ENCODE measurements around the gene HOXD12.

Gene HOXD12

DNA sequence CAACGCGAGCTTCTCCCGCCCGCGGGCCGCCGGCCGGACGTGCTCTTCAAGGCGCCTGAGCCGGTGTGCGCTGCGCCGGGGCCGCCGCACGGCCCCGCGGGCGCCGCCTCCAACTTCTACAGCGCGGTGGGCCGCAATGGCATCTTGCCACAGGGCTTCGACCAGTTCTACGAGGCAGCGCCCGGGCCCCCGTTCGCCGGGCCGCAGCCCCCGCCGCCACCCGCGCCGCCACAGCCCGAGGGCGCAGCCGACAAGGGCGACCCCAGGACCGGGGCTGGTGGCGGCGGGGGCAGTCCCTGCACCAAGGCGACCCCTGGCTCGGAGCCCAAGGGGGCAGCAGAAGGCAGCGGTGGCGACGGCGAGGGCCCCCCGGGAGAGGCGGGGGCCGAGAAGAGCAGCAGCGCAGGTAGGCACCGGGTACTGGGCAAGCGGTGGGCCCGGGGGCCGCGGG lies 8.2 kb downstream of the HOXD12 start:
- no peak for DNase-seq

DNA sequence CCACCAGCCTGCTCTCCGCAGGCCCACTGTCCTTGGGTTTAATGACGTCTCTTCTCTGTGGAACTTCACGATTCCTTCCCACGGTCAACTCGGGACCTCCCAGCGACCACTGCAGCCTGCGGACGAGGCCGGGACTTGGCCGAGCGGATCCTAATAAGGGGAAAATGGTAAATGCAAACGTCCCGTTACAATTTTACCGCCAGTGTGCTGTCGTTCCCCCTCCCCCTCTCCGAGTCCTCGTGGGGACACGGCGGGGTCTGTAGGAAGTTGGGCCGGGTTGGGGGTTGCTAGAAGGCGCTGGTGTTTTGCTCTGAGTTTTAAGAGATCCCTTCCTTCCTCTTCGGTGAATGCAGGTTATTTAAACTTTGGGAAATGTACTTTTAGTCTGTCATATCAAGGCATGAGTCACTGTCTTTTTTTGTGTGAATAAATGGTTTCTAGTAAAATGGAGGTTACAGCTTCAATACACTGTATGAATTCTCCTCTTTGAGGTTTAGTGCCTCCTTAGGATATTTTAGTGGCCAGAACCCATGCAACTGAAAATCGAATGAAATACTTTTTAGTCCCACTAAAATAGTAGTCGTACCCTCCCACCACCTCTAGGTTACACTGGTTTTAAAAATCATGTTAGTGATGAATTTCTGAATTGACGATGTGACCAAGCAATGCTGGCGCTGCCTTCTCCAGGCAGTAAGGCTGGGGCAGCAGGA lies 9.8 kb downstream of the HOXD12 start:
- DNase-seq, result no peak

DNA sequence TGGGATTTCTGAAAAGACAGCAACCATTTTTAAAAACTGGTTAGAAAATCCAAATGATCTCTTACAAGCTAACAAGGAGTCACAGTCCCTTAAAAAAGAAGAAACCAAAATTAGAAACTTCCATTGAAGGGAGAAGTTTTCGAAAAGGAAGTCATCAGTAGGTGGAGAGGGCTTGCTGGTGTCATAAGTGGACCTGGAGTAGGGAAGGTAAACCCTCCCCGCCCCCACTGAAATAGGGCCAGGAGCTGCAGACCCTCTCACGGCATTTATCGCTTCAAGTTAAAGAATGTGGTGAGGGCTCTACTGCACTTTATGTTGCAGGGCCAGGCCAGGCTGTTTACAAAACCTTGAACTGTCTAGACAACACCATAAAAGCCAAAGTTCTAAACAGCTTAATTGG lies 10.4 kb downstream of the HOXD12 start:
- no peak for DNase-seq

DNA sequence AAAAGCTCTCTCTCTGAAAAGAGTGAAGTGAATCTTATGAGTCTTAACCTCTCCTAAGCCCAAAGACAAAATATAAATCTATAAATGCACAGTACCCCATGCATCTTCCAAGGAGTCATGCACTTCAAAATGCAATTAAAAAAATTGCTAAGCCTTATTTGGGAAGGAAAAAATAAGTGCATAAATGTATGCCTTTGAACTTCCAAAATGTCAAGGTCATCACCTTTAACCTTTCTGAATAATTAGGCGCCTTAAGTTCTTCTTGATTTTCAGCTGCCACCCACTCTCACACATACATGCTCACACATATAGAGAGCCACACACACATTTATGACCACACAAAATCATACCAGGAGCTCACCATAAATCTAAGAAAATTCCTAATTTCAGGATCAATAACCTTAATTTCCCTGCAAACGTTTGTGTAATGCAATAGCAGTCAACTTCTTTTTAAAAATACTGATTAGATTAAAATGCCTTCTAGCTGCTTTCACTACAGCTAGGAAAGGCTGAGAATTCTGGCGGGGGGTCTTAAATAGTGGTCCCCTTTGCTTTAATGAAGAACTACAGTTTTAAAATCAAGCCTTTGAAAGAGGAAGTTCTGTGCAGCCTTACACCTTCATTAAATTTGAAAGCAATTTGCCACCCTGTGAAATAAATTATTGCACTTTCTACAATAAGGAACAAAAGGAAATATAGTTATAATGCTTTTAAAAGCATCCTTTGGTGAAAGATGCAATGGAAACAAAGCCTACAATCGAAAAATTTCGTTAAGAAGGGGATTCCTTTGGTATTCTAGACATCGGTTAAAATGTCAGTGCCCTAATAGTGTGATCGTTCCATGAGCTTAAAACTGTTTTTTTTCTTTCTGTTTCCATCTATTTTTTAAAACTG lies 11.1 kb downstream of the HOXD12 start:
- DNase-seq, result no peak

DNA sequence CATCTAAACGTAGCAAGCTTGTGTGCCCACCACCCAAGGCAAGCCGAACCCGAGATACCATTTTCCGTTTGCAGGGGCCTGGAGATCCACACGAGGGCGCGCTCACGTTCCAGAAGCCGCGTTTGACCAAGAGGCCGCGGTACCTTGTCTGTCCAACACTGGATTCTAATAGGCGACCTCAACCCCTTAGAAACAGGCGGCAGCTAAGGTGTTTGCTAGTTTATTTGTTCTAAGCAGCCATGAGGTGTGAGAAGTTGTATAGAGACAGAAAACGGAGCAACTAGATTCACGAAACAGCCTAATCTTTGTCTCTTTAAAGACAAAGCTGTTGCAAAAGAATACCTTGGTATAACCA lies 11.7 kb downstream of the HOXD12 start:
- DNase-seq, result no peak

DNA sequence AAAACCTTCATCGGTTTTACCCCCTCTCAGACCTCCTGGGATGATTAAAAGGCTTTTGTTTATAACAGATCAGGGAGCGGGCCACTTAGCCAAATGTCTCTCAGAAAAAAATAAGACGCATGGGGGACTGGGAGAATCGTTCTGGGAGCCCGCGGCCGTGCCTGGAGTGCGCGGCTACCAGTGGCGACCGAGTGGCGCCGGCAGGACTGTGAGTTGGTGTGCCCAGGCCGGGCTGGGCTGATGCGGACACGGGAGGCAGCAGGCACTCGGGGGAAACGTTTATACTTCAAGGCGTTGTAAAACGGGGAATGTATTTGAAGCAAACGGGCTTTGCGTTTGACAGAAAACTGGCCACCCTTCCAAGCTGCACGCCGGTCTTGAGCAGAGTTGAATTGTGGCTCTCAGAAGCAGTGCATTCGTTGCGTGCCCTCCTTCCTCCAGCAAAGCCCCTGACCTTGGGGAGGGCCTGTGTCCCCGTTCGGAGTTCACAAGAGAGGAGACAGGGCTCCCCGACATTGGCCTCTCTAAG lies 12.3 kb downstream of the HOXD12 start:
- no peak for DNase-seq

DNA sequence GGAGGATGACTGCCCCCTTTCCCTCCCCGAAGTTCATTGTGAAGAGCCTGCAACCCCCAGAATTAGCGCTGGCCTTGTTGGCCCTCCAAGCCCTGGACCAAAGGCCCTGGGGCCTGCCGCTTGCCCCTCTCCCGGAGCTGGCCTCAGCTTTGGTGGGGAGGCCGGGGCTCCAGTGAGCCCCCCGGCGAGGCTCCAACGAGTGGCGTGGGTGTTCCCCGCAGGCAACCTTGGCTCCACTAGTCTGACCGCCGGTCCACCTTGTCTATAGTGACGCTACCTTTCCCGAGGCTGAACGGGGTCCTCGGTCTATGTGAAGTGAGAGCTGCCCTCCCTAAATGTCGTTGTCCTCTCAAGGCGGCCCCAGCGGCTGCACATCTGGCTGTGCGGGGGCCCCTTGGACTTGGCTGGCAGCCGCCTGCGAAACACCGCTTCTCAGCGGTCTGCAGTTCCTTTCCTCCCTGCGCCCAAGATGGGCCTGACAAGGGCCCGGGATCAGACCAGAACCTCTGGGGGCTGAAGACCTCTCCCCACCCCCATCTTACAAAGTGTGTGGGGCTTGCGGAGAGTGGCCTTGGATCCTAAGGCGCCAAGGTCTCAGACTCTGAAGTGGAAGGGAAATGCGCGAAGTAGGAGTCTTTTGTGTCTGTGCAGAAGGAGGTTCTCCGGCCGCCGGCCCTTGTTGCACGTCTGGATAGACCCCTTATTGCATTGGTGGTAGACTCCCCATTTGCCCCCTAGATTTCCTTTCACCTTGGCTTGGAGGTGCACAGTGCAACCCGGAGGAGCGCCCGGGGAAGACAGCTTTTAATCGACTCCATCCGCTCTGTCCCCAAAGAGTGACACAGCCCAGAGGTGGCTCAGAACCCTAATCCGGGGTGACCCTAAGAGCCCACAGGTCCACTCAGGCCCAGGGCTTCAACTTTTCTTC lies 13.0 kb downstream of the HOXD12 start:
- DNase-seq, result no peak

DNA sequence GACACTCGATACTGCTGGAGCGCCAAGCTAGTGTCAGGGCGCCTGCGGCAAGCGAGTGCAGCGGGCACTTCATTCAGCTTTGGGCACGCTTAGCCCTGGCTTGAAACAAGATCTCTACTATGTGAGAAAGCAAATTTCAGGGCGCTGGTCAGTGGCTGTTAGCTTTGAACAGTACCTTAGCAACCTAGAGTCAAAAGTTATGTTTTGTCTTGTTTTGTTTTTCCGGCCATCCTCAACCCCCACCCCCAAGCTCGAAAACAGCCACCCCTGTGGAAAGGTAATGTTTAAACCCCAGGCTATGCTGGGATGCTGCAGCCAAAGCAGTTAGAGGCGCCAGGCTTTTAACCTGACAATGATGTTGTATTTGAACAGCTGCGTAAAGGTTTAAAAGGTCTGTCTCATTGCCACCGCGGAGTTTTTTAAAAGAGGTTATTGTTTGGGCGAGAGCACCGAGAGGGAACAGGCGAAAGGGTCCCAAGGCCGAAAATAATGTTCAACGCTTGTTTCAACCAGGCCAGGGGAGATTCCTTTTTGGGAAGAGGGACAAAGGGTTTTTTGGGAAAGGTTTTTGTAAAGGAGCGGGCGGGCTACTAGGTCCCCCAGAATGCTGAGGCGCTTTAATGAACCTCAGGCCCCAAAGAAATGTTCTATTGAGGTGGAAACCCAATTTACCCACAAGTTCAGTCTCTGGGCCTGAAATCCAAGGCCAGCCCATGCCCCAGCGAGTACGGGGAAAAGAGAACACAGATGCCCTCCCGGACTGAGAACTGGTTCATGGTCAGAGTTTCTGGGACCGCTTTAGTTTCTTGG lies 14.7 kb downstream of the HOXD12 start:
- DNase-seq, result no peak

- DNase-seq, result no peak
Measured at GRCh38 chr2:176114930-176115625, 15.5 kb downstream of the HOXD12 start.

DNA sequence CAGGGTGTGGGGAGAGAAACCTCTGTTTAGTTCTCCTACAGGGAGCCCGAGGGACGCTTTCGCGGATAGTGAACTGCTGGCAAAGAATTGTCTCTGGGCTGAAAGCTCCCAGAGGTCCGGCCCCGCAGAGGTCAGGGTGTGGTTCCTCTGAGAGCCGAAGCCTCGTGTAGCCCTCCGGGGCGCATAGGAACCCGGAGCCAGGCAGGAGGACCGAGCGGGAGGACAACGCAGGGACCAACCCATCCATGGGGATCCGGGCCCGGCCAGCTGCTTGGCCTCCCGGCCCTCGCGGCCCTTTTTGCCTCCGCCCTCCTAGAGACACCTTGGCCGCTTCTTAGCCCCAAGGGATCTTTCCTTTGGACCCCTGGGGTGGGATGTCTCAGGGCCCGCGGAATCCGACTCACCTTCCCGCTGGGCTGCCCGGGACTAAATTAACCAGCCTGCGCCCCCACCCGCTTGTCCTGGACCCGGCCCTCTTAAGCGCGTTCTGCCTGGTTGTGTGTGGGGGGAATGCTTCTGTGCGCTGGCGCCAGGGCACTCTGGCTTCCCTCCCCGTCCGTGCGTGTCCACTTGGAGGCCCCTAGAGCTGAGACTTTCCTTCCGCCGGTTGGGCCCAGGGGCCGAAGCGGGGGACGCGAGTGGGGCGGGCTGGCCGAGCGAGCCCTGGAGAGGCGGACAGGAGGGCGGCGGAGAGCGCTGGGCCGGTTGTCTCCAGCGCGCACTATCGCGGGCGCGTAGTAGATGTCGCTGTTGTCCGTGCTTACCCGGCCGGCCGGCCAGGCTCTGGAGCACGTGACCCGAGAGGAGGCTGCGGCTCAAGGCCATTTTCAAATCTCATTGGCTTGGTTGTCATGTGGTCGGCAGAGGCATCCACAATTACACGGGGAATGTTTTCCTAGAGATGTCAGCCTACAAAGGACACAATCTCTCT lies 16.6 kb downstream of the HOXD12 start, which contains the start of gene HOXD10:
HOXD10 (plus strand) TSS at position 896 of the 931 bp plus-strand sequence. CDS start 56 bp downstream, outside the sequence.
- DNase-seq, result no peak

GRCh38 chr2:176117162-176117822 lies 17.7 kb downstream of the HOXD12 start:
- DNase-seq, result no peak

DNA sequence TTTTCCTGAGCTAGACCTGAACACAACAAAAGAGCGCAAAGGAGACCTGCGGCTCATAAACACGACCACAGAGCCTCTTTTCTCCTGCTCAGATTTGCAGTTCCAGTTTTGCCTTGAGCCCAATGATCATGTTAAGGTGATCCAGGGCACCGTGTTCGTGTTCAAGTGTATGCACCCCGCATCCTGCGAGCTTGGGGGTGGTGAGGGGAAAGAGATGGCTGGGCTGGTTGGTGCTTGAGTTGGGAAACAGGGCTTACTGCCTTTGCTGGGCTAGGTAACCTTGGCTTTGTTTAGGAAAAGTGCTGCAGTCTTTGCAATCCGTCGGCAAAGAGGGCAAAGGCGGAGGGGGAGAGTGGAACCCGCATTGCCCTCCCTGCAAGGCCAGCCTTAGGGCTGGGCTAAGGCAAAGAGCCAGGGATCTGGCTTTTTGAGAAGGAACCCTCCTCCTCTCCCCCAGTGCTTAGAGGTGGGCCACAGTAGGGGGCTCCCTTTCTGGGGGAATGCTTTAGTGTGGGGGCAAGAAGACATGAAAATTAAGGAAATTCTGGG lies 18.3 kb downstream of the HOXD12 start:
- DNase-seq, result no peak

GRCh38 chr2:176118601-176119339 lies 19.2 kb downstream of the HOXD12 start:
- no peak for DNase-seq

DNA sequence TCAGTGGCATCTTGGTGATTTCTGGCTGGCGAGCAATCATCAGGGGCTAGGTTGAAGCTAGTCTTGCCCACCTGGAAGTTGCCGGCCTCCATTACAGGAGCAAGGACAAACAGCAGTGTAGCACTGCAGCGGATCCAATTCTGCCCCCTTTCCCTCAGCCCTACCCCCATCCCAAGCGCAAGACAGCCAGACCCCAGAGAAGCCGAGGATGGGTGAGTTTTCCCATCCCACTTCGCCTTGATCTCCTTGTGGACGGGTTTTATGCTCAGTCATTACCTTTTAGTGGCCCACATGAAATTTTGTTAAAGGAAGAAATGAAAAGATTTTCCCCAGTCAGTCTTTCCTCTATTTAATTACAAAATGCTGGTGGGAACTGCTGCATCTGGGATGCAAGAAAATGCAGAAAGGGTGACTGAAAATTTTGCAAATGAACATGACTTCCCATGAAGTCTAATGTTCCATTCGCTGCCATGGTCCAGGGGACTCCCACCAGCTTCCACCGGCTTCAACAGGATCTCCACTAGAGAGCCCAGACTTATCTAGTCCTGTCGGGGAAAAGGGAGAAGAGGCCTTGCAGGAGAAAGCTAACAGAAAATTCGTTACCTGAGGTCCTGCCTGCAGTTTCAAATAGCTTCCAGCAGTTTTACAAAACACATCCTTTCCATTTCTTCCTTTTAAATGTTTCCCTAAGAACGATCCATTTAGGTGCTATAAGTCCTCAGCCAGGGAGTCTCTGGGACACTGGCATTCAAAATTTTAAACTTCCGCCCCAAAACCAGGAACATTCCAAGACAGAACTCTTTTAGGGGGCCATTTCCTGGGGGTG lies 21.0 kb downstream of the HOXD12 start:
- no peak for DNase-seq

DNA sequence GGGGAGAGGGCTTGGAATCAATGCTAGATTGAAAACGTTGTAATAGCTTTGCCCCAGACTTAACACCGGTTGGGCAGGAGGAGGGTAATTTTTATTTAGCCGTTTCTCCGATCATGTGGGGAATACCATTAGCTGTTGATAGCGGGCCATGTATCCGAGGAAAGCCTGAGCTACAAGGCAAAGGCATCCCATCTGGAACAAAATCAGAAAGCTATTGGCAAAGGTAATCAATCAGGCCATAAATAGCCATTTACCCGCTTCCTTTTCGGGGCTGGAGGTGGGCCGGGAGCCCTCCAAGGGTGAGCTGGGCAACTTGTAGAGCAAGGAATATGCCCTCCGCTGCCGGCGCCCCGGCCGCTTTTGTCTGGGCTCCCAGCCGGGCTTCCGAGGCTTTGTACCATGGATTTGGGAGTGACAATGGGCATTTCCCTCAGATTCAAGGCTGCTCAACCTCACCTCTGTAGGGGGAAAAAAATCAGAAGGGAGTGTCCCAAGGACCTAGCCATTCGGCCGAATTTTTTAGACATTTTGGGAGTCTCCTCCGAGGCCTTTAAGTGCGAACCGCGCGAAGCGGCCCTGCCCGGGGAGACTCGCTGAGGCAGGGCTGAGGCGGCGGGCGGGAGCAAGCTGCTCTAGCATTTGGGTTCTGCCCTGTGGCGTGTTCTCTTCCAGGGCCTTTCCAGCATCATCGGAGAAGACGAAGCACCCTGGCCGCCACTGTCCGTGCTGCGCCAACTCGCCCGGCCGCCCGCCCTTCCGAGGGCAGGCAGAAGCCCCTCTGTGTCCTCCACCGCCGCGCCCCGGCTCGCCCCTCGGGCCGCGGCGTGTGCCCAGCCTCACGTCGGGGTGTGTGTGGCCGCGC lies 21.8 kb downstream of the HOXD12 start:
- no peak for DNase-seq

DNA sequence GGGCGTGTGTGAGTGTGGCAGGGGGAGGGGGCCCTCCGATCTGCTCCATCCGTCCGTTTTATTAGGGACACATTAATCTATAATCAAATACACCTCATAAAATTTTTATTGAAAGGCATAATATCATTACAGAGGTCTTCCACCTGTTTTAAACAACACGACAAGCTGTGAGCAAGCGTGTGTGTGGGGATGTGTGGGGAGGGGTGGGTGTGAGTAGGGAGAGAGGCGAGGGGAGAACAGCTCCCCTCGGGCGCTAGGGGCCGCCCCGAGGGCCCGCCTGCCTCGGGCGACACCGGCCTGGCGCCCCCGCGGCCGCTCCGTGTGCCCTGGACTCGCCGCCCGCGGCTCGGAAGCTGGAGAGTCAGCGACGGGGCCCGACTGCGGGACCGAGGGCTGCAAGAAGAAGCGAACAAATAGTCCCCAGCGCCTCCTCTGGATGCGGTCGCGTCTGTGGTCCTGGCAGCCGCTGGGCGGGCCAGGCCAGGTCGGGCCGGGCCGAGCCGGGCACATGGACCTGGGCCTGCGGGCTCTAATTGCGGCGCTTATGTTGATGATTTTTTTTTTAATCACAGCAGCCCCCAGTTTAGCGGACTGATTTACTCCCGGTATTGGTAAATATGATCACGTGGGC lies 22.6 kb downstream of the HOXD12 start:
- no peak for DNase-seq

All from HCEC 1CT (cell line).